GM18502 (cell line): ENCODE data around the gene TRABD.

Experiments
- ATAC-seq: cut with Tn5 transposase; IDR thresholded peaks from one replicate; pipeline ENCODE4 v1.9.1; 2021; ENCODE audit warnings: mild to moderate bottlenecking; ENCODE audit not compliant: unreplicated experiment, poor library complexity

Gene TRABD

GRCh38 chr22:50228366-50228765 is 42.7 kb downstream of the TRABD start:
- no peak for ATAC-seq

GRCh38 chr22:50229370-50229769 is 43.7 kb downstream of the TRABD start:
- no peak for ATAC-seq

- ATAC-seq = no peak
Measured at GRCh38 chr22:50232481-50233151, 46.9 kb downstream of the TRABD start.

- ATAC-seq = no peak
Measured at GRCh38 chr22:50233223-50233622, 47.5 kb downstream of the TRABD start.

- ATAC-seq = no peak
Measured at GRCh38 chr22:50236731-50237409, 51.2 kb downstream of the TRABD start.

- ATAC-seq = no peak
Measured at GRCh38 chr22:50238755-50239154, 53.0 kb downstream of the TRABD start.

GRCh38 chr22:50242406-50242949 is 56.8 kb downstream of the TRABD start:
- ATAC-seq = no peak

- no peak for ATAC-seq
Measured at GRCh38 chr22:50243685-50244419, 58.1 kb downstream of the TRABD start.

- peak; percentile 73 for ATAC-seq
Measured at GRCh38 chr22:50244420-50245213, 58.9 kb downstream of the TRABD start, which contains the start of gene TUBGCP6. TSS of gene TUBGCP6 (minus strand) at chr22:50245023. CDS start at chr22:50244459, 564 bp downstream.

- no peak for ATAC-seq
Measured at GRCh38 chr22:50245214-50246072, 59.7 kb downstream of the TRABD start.

GRCh38 chr22:50246242-50247175 is 60.8 kb downstream of the TRABD start:
- no peak for ATAC-seq

- no peak for ATAC-seq
Measured at GRCh38 chr22:50247748-50248147, 62.0 kb downstream of the TRABD start.

GRCh38 chr22:50248196-50249081 is 62.7 kb downstream of the TRABD start:
- ATAC-seq = no peak
